Heart left ventricle (tissue), 16 donors: ENCODE data around the gene ZBTB26. TPM values are rescaled to one million over a fixed set of nuclear protein-coding genes. Genes with fewer than 3 reads are reported as not detected.

Experiments used
- ATAC-seq, 4 donors: fragments of 200-7000 bp; cut with Tn5 transposase; one replicate each; pipeline ENCODE4 v1.9.1; 2020 to 2022; ENCODE audit warnings: moderate library complexity in 4 of 4, mild to moderate bottlenecking in 3 of 4, moderate number of reproducible peaks in 1 of 4
- DNase-seq, 5 donors: peaks; one replicate each; pipeline ENCODE4 v3.0.0-alpha.2; 2020
- H3K27ac ChIP-seq, 12 donors: fragments of 200-600 bp; sonication (generic) in 4 of 12; one replicate each; pipeline versions ENCODE4 v1.5.0 to v1.8.0; 2016 to 2022; ENCODE audit warnings: mild to moderate bottlenecking in 2 of 12
- H3K27me3 ChIP-seq, 9 donors: fragments of 200-600 bp; sonication (generic) in 2 of 9; one replicate each; pipeline versions ENCODE4 v1.5.1 to v1.8.0; 2016 to 2022; ENCODE audit warnings: mild to moderate bottlenecking in 3 of 9
- H3K36me3 ChIP-seq, 9 donors: fragments of 200-600 bp; sonication (generic) in 2 of 9; one replicate each; pipeline versions ENCODE4 v1.5.0 to v1.8.0; 2018 to 2022; ENCODE audit warnings: mild to moderate bottlenecking in 2 of 9
- H3K4me1 ChIP-seq, 12 donors: fragments of 200-600 bp; sonication (generic) in 4 of 12; one replicate each; pipeline versions ENCODE4 v1.5.0 to v1.8.0; 2016 to 2022; ENCODE audit warnings: mild to moderate bottlenecking in 3 of 12
- H3K4me3 ChIP-seq, 12 donors: fragments of 200-600 bp; sonication (generic) in 4 of 12; one replicate each; pipeline versions ENCODE4 v1.5.0 to v1.8.0; 2017 to 2022; ENCODE audit warnings: mild to moderate bottlenecking in 9 of 12, moderate library complexity in 4 of 12
- H3K9me3 ChIP-seq, 12 donors: fragments of 200-600 bp; sonication (generic) in 4 of 12; one replicate each; pipeline versions ENCODE4 v1.5.0 to v1.8.0; 2016 to 2022; ENCODE audit warnings: mild to moderate bottlenecking in 1 of 12
- CTCF ChIP-seq, 12 donors: fragments of 200-600 bp; sonication (generic) in 4 of 12; IDR thresholded peaks; one replicate each; pipeline versions ENCODE4 v1.5.0 to v1.8.0; 2018 to 2022; ENCODE audit warnings: antibody characterized with exemption in 12 of 12, mild to moderate bottlenecking in 5 of 12
- POLR2A ChIP-seq, 2 donors: fragments of 450-650 bp; IDR thresholded peaks; one replicate each; pipeline ENCODE4 v1.6.1; 2017; ENCODE audit warnings: antibody characterized with exemption in 2 of 2, mild to moderate bottlenecking in 2 of 2, moderate library complexity in 2 of 2
- WGBS, 4 donors: extraction: QIAGEN DNeasy Blood & Tissue Kit in 2 of 4; methylation state at CpG; one replicate each; pipeline versions ENCODE4 v1.1.5 to v1.1.7; 2013 to 2018; 5-methylcytosine and 5-hydroxymethylcytosine counted together
- intact Hi-C, 10 donors: fragments of 100-400 bp; cut with DNase I; formaldehyde crosslinking; loops; one replicate each; pipeline versions ENCODE4 v1.11.1 to v1.14.2; 2022
- long read RNA-seq, 3 donors: library from polyadenylated mRNA; unstranded; transcript quantifications; one replicate each; pipeline ENCODE4 v2.0.0, GENCODE V29; 2020 to 2021
- polyA plus RNA-seq, 2 donors: library from polyadenylated mRNA; stranded (reverse); fragments of 200-250 nt; gene quantifications; one replicate each; pipeline ENCODE4 v1.2.3, GENCODE V29; 2013
- total RNA-seq, 9 donors: library from RNA; depleted of rRNA in 2 of 9; stranded (reverse); fragments of >200 nt in 2 of 9; fragmentation: NEBNext Ultra II Directional in 3 of 9; extraction: Animal tissue kit (Norgen Biotek cat#: 25700) in 3 of 9; gene quantifications; one replicate each; pipeline versions ENCODE4 v1.1.0 to v1.2.4, GENCODE V29; 2016 to 2023
- donor health status: ischemic (EF 13 %, LVEDD 7.1; RV severe dilation, severe dysfunction).
- donor health status: healthy with polysubstance abuse.
- donor health status: DM: no; HTN: yes; CAD: no.
- donor health status: DM: no; HTN: no; CAD: no.
- donor health status: ischemic (EF 25% LVEDD 6.9; RV normal size, moderate dysfunction).
- donor health status: ischemic (EF 25% LVEDD 5.7; RV mildly dilated, moderate dysfunction).
- donor health status: healthy.
- donor health status: DM: yes; HTN: yes; CAD: no.
- donor health status: ischemic (EF 35%, LVEDD 5.7; RV mildly dilated, moderate dysfunction).
- donor health status: nonischemic (EF 11% LVEDD 7.7; RV severe dilation, severe dysfunction).
- donor health status: DM: yes; HTN: yes; CAD: no.
- donor health status: PGD.
- donor health status: ischemic (EF 29% LVEDD 5.4; RV normal size, mild dysfunction).
- donor health status: nonischemic (EF 23%, LVEDD 6.1; RV moderate dilation, normal function).

ZBTB26 gene
- total RNA-seq, result 1 to 10 TPM; 2.3 to 6.1 (median 3.7) TPM
- polyA plus RNA-seq, result 1 to 10 TPM; 1.3 to 3.0 TPM
- long read RNA-seq, donor 1, full-length matches to known transcripts, result 2 of 6 reads
- long read RNA-seq, donor 1, partial matches to known transcripts, result 0 of 6 reads
- long read RNA-seq, donor 1, other reads (novel, unspliced or antisense), result 4 of 6 reads
- long read RNA-seq, donor 2, full-length matches to known transcripts, result 8 of 15 reads
- long read RNA-seq, donor 2, partial matches to known transcripts, result 0 of 15 reads
- long read RNA-seq, donor 2, other reads (novel, unspliced or antisense), result 7 of 15 reads
- long read RNA-seq, donor 3, partial matches to known transcripts, result 0 of 4 reads
- long read RNA-seq, donor 3, other reads (novel, unspliced or antisense), result 4 of 4 reads

GRCh38 chr9:122931226-122932121, at the start of gene ZBTB26:
TSS of gene ZBTB26 (minus strand) at chr9:122931512. CDS start at chr9:122919934, 11,578 bp downstream.
- H3K27ac ChIP-seq, result peak within 1 kb of the TSS; percentile 70 to 94 (median 90)

DNA sequence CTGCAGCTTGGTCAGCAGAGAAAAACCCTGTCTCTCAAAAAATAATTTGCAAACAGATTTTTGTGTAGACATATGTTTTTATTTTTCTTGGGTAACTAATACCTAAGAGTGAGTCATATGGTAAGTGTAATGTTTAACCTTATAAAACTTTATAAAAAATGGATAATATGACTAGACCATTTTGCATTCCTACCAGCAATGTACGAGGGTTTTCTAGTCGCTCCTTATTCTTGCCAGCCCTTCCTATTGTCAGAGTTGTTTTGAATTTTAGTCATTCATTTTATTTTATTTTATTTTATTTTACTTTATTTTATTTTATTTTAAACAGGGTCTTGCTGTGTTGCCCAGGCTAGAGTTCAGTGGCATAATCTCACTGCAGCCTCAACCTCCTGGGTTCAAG, 47.3 kb upstream of the ZBTB26 start:
- no peak overlapping the region for H3K27ac ChIP-seq
- TF ChIP-seq POLR2A (IDR thresholded peaks at IDR 0.05), result no peak
- TF ChIP-seq CTCF (IDR thresholded peaks at IDR 0.05), result no peak
- H3K4me3 ChIP-seq, result no peak overlapping the region
- H3K27me3 ChIP-seq, result no peaks in the 10 kb centered on the region
- H3K9me3 ChIP-seq, result no peaks in the 10 kb centered on the region
- peaks cover 0 to 28% (median 16%) of the 10 kb centered on the region in 12 donors for H3K4me1 ChIP-seq
- DNase-seq, result no peak
- ATAC-seq, result no peak
- intact Hi-C loops, result loop anchor here in 2 of 10 donors (5.0 to 10.0 kb wide), 2 partner anchors 36 to 514 kb away; partner anchors contain the start of gene RABGAP1 (in 1 of the 2)
- 48 to 98% (median 62%) methylated on average over 2 of the region's 2 CpGs for WGBS, 4 donors
- peaks cover 0 to 18% (median 0%) of the 10 kb centered on the region in 9 donors for H3K36me3 ChIP-seq

More at GRCh38 chr9:122931226-122932121, at the start of gene ZBTB26:
- 0 to 2% (median 1%) methylated on average over 27 to 51 of the region's 51 CpGs for WGBS, 4 donors
- intact Hi-C loops, result loop anchor here in 2 of 10 donors (1.0 to 10.0 kb wide), 2 partner anchors 18 to 53 kb away; partner anchors contain the start of gene ZBTB6 (in 1 of the 2)
- peak; percentile 94 to 97 (median 96) for DNase-seq
- H3K4me1 ChIP-seq, result peaks cover 3 to 42% (median 32%) of the 10 kb centered on the region in 12 donors
- no peaks in the 10 kb centered on the region for H3K27me3 ChIP-seq
- ATAC-seq, result peak; percentile 99
- H3K36me3 ChIP-seq, result peaks cover 0 to 10% (median 4%) of the 10 kb centered on the region in 9 donors
- TF ChIP-seq CTCF (IDR thresholded peaks at IDR 0.05) (no peak), POLR2A (IDR thresholded peaks at IDR 0.05) (peak in 1 of 2 donors; percentile 71)
- no peaks in the 10 kb centered on the region for H3K9me3 ChIP-seq
- H3K4me3 ChIP-seq, result peak within 1 kb of the TSS; percentile 63 to 99 (median 80)

GRCh38 chr9:122975196-122975595, 43.9 kb upstream of the ZBTB26 start:
- no peaks in the 10 kb centered on the region for H3K9me3 ChIP-seq
- peaks cover 0 to 43% (median 24%) of the 10 kb centered on the region in 9 donors for H3K36me3 ChIP-seq
- peak overlapping the region; percentile 30 to 83 (median 63) for H3K27ac ChIP-seq
- peaks cover 0 to 28% (median 16%) of the 10 kb centered on the region in 12 donors for H3K4me1 ChIP-seq
- WGBS, 4 donors, result 43 to 60% (median 47%) methylated on average over 2 of the region's 2 CpGs
- peak in 3 of 4 donors; percentile 12 to 53 (median 47) for ATAC-seq
- no peak for DNase-seq
- TF ChIP-seq CTCF (IDR thresholded peaks at IDR 0.05) (no peak), POLR2A (IDR thresholded peaks at IDR 0.05) (peak in 1 of 2 donors; percentile 20)
- intact Hi-C loops, result loop anchor here in 2 of 10 donors (5.0 to 10.0 kb wide), 2 partner anchors 33 to 510 kb away; partner anchors contain the start of gene RABGAP1 (in 1 of the 2)
- no peak overlapping the region for H3K4me3 ChIP-seq
- no peaks in the 10 kb centered on the region for H3K27me3 ChIP-seq
